GM19328 (cell line): ENCODE data around the gene NPAS3.

ENCODE experiments used
- ATAC-seq: cut with Tn5 transposase; IDR thresholded peaks from one replicate; pipeline ENCODE4 v1.9.1; 2021; ENCODE audit warnings: mild to moderate bottlenecking, moderate library complexity; ENCODE audit not compliant: unreplicated experiment

Gene NPAS3

GRCh38 chr14:33461036-33461435 lies 522.4 kb downstream of the NPAS3 start:
- no peak for ATAC-seq

- ATAC-seq = no peak
Observed at GRCh38 chr14:33463731-33464130, 525.1 kb downstream of the NPAS3 start.

GRCh38 chr14:33464254-33464962 lies 525.7 kb downstream of the NPAS3 start:
- ATAC-seq = no peak

- no peak for ATAC-seq
Observed at GRCh38 chr14:33465846-33466700, 527.4 kb downstream of the NPAS3 start.

- ATAC-seq = no peak
Observed at GRCh38 chr14:33467971-33468370, 529.3 kb downstream of the NPAS3 start.

GRCh38 chr14:33469898-33470297 lies 531.2 kb downstream of the NPAS3 start:
- no peak for ATAC-seq

- no peak for ATAC-seq
Observed at GRCh38 chr14:33471776-33472175, 533.1 kb downstream of the NPAS3 start.

- ATAC-seq = no peak
Observed at GRCh38 chr14:33475623-33476022, 536.9 kb downstream of the NPAS3 start.

- ATAC-seq = no peak
Observed at GRCh38 chr14:33477797-33478196, 539.1 kb downstream of the NPAS3 start.

GRCh38 chr14:33480071-33480886 lies 541.6 kb downstream of the NPAS3 start:
- no peak for ATAC-seq

GRCh38 chr14:33480887-33481184 lies 542.2 kb downstream of the NPAS3 start:
- ATAC-seq = no peak

GRCh38 chr14:33483110-33483509 lies 544.4 kb downstream of the NPAS3 start:
- ATAC-seq = no peak

- ATAC-seq = no peak
Observed at GRCh38 chr14:33483541-33483940, 544.9 kb downstream of the NPAS3 start.

GRCh38 chr14:33484264-33484663 lies 545.6 kb downstream of the NPAS3 start:
- ATAC-seq = no peak

- no peak for ATAC-seq
Observed at GRCh38 chr14:33486332-33486890, 547.7 kb downstream of the NPAS3 start.

GRCh38 chr14:33488582-33488981 lies 549.9 kb downstream of the NPAS3 start:
- no peak for ATAC-seq

GRCh38 chr14:33490555-33490954 lies 551.9 kb downstream of the NPAS3 start:
- ATAC-seq = no peak

GRCh38 chr14:33491112-33491511 lies 552.4 kb downstream of the NPAS3 start:
- ATAC-seq = no peak

GRCh38 chr14:33492491-33492890 lies 553.8 kb downstream of the NPAS3 start:
- no peak for ATAC-seq

- ATAC-seq = no peak
Observed at GRCh38 chr14:33493266-33493665, 554.6 kb downstream of the NPAS3 start.

- ATAC-seq = no peak
Observed at GRCh38 chr14:33493990-33494389, 555.3 kb downstream of the NPAS3 start.
